GM19395 (cell line): ENCODE results near the gene DCBLD2.
A peak's percentile ranks its signal among the peaks of the same experiment; 100 is the strongest.

ENCODE experiments used
- ATAC-seq: cut with Tn5 transposase; IDR thresholded peaks from one replicate; pipeline ENCODE4 v1.9.1; 2021; ENCODE audit warnings: mild to moderate bottlenecking, moderate library complexity; ENCODE audit not compliant: unreplicated experiment

DCBLD2 gene, protein sequence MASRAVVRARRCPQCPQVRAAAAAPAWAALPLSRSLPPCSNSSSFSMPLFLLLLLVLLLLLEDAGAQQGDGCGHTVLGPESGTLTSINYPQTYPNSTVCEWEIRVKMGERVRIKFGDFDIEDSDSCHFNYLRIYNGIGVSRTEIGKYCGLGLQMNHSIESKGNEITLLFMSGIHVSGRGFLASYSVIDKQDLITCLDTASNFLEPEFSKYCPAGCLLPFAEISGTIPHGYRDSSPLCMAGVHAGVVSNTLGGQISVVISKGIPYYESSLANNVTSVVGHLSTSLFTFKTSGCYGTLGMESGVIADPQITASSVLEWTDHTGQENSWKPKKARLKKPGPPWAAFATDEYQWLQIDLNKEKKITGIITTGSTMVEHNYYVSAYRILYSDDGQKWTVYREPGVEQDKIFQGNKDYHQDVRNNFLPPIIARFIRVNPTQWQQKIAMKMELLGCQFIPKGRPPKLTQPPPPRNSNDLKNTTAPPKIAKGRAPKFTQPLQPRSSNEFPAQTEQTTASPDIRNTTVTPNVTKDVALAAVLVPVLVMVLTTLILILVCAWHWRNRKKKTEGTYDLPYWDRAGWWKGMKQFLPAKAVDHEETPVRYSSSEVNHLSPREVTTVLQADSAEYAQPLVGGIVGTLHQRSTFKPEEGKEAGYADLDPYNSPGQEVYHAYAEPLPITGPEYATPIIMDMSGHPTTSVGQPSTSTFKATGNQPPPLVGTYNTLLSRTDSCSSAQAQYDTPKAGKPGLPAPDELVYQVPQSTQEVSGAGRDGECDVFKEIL

DNA sequence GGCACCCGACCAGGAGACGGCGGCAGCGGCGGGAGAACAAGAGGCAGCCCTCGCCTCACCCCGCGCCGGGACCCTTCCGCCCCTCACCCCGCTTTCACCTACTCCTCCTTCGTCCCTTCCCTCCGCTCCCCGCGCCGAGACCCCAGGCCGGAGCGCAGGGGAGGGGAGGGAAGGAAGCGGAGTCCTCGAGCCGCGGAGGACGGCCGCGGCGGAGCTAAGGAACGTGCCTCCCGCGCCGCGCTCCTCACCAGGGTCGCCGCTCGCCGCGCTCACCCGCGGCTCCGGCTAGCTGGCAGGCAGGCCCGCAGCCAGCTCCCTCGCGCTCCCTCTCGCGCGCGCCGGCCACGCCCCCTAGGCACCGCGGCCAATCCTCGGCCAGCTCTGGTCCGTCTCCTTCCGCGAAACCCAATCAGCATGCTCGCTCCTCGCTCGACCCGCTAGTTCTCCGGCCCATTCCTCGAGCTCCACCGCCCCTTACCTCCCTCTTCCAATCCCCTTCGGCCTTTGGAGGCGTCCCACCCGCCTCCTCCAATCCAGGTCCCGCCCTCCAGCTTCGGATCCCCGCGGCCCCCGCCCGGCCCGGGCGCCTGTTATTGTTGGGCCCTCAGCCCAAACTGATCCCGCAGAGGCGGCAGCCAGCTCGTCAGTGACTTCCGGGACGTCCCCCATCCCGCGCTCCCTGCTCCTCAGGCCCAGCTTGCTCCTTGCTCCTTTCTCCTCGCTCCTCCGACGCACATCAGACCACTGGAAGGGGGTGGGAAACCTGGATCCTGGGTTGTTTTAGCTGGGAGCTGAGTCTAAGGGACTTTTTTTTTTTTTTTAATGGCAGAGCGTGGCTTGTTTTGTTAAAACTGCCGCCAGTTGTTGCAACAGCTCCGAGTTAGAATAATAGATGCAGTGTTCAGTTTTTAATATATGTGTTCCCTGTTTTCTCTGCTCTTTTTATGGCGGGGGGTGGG lies at the start of gene DCBLD2:
Gene DCBLD2 (minus strand): TSS at position 304 of the 959 bp plus-strand sequence. CDS start 369 bp downstream, outside the sequence.
- peak; percentile 99 for ATAC-seq

DNA sequence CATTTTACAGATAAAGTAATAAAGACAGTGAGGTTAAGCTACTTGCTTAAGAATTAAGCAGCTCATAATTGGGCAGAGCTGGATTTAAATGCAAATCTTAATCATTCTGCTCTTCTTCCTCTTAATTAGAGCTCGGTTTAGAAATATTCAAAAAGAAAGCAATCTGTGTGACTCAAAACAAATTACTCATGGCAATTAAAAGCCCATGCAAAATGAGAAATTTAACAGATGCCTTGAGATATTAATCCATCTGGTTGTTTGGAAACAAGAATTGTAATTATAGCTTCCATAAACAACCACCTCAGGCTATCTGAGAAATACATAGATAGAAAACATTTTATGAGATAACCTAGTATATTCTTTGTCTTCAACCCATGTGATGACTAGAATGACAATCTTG lies 44.2 kb upstream of the DCBLD2 start:
- no peak for ATAC-seq

DNA sequence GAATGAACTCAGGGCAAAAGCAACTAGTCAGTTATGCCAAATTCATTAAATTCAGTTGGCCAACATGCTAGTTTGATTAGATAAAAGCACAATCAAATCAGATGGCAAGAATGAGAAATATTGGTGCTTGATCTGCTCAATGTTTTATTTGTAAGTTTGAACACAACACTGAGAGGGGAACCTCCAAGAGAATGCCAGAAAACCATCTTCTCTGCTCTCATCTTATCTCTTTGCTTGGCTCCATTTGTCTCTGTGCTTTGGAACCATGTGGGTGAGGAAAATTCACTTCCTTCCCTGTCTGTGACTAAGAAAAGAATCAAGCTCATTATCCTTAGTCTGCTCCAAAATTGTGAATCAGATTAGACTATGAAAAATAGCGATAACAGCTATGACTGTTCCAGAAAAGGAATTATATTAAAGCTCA lies 43.6 kb upstream of the DCBLD2 start:
- ATAC-seq = no peak

DNA sequence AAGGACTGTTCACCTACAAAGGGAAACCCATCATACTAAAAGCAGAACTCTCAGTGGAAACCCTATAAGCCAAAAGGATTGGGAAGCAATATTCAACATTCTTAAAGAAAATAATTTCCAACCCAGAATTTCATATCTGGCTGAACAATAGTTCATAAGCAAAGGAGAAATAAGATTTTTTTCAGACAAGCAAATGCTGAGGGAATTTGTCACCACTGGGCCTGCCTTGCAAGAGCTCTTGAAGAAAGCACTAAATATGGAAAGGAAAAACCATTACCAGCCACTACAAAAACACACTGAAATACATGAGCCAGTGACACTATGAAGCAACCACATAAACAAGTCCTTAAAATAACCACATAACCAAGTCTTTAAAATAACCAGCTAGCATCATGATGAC lies 28.9 kb upstream of the DCBLD2 start:
- no peak for ATAC-seq

DNA sequence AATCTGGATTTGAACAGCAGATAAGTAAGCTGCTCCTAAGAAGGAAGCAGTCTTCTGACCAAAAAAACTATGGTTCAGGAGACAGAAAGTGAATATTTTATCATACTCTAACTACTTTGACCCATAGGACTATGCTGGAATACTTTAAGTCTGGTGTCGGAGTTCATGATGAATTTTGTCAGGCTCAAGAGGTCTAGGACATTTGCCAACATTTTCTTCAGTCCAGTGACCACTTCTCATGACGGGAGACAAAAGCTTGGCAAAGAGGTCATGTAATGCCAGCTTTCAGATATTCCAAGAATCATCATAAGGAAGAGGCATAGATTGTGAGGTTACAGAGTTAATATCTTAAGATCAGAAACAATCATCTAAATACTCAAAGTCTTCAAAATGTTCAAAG lies 20.5 kb upstream of the DCBLD2 start:
- no peak for ATAC-seq

DNA sequence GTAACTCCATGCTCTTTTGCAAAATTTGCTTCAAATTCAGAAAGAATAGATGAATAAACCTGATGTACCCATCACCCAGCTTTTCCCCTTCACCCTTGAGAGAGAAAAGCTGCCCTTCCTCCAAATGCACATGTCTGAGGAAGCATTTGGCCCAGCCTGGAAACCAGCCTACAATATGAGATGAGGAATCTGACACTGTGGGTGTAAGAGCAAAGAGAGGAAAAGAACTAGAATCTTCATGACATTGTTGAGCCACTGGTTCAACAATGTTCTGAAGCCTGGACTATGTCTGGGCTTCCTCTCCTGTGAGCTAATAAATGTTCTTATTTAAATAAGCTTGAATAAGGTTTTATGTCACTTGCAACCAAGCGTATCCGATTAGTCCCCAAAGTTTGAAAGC lies 18.7 kb upstream of the DCBLD2 start:
- no peak for ATAC-seq

DNA sequence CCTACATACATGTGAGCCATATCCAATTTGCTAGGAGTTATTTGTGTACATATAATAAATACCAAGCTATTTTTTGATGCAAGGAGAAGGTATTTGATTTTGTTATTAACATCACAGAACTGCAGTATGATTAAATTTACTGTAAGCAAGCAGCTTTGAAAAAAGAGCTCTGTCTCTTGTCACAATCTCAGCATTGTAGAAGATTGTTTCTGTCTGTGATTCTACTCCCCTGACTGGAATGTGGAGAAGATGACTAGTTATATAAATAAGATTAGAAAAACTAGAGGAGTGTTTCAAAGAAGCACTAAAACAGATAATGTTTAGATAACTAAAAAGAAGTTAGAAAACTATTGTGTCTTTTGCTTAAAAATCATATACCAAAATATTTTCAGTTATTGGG lies 17.1 kb upstream of the DCBLD2 start:
- ATAC-seq = no peak

DNA sequence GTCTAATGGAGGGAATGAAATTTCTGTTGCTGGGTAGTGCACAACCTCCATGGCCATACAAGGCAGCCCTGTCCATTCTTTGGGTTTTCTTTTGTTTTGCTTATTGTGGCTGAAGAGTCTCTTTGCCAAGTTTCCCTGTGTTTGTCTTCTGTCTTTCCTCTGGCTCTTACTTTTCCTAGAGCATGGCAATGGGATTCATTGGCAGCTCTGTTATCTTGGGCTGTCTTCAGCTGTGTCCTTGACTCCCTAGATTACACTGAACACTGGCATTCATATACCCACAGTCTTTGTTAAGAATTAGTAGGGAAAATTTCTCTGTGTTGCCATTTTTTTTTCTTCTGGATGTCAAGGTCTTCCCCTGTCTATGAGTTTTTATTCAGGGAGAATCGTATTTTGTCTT lies 16.1 kb upstream of the DCBLD2 start:
- no peak for ATAC-seq

DNA sequence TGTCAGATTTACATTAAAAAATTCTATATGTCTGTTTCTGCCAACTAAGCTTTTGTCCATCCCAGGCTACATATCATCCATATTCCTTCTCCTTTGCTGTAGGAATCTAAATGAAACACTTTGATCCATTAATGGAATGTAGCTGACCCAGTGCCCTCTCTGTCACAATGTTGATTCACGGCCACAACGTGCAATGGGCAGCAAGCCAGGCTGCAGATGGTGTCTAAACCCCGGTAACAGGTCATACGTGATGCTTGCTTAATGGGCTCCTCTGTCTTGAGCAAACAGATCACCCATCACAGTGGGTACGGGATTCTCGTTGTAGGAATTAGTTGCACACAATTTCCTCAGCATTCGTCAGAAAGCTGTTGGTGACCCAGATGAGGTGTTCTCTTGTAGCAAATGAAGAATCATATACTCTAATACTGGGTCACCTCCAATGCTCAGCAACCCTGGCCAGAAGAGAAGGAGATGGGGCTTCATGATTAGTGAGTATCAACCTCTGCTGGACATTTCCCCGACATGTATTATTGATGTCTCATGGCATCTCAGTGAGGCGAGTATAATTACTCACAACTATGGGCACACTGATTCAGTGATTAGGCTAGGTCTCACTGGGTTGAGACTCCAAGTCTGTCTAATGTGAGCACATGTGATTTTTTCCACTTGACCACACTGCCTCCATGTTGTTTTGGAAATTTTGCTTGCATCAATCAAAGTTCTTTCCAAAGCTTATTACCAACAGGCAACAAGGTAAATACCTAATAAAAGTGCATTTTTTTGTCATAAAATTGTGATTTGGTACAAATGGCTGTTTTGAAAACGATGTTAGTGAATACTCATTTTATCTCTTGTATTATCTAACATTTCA lies 12.9 kb upstream of the DCBLD2 start:
- no peak for ATAC-seq

DNA sequence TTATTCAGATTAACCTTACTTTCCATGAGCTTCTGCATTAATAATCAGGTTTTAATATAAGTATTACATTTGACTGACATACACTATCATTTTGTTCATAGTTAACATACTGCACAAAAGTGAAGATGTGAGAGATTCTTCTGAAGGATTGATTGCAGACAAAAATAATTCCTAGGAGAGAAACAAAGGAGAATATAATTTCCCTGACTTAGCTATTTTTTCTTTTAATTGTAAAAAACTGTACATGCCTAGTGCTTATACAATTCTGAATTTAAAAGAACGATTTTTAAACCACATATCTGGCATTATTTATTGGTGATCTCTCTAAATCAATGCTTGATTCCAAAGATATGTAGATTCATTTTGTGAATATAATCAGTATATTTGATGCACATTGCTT lies 11.0 kb upstream of the DCBLD2 start:
- ATAC-seq = no peak

DNA sequence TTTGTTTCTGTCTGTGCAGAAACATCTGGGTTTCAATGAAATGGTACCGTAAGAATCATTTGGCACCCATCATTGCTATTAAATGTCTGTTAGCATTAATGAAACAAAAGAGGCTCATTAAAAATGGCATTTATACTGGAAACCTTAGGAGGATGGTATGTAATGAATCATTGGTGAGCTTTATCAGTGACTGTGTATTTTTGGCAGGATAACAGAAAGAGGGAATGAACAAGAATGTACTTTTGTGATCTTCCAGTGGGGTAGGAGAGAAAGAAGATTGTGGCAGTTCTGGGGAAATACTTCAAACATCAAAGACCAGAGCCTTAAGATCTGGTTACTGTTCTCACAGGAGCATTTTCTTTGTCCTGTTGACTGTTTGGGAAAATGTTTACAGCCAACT lies 4.7 kb upstream of the DCBLD2 start:
- ATAC-seq = no peak

DNA sequence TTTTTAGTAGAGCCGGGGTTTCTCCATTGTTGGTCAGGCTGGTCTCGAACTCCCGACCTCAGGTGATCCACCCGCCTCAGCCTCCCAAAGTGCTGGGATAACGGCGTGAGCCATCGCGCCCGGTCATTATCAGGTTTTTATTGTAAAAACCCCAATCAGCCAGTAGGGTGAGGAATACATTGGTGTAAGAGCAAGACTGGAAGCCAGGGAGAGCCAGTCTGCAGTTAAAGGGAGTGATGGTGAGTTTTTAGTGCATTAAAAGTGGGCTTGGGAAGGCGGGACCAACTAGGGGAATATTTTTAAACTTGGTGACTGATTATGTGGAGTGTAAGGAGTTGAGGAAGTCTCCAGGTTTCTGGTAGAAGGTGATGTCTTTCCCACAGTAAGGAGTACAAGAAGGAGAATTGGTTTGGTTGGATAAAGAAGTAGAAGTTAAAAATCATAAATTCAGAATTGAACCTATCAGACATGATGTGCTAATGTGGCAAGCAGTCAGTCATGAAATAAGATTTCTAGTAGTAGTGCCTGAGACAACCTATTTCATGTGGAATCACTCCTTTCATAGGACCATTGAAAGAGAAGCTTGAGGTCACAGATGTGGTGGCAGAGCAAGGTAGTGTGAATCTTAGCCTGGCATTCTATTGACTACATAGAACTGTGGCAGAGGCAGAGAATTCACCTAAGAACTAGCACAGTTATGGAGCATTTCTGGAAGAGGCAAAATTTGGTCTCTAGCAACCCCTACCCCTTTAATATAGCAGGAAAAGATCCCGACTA lies 2.4 kb upstream of the DCBLD2 start:
- no peak for ATAC-seq

DNA sequence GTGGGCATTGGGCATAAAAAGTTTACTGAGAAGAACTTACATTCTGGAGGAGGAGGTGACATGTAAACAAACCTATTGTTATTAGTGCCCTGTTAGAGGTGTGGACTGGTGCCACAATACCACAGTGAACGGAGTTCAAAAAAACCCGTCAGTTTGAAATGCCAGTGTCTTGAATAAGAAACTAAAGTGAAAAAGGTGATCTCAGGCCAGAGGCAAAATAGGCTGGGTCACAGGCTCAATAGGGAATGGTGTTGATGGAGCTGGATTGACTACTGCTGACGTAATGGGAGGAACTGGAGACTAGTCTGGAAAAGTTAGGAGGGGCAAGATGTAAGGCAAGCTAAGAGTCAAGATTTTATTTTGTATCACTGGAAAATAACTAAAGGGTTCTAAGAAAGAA lies 1.6 kb upstream of the DCBLD2 start:
- no peak for ATAC-seq

DNA sequence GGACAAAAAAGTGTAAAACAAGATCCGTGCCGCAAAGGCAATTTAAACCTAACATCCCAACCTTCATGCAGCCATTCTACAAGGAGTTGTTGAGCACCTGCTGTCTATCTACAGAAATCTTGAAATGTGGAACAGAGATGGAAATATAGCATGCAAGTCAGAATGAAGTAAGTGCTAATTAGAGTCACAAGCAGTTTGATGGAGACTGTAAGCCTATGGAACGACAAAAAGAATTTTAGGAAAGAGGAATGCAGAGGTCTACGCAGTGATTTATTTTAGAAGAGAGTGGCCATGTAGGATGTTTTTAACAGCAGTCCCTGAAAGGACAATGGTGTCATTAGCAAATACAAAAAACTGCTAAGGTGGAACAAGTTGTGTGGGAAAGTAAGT lies 851 bp upstream of the DCBLD2 start:
- ATAC-seq = no peak

DNA sequence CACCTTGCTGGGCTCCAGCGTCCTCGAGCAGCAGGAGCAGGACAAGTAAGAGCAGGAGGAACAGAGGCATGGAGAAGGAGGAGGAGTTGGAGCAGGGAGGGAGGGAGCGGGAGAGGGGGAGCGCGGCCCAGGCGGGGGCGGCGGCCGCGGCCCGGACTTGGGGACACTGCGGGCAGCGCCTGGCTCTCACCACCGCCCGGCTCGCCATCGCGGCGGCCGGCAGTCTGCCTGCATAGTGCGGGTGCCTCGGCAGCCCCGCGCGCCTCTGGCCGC lies 440 bp downstream of the DCBLD2 start:
- peak; percentile 36 for ATAC-seq

DNA sequence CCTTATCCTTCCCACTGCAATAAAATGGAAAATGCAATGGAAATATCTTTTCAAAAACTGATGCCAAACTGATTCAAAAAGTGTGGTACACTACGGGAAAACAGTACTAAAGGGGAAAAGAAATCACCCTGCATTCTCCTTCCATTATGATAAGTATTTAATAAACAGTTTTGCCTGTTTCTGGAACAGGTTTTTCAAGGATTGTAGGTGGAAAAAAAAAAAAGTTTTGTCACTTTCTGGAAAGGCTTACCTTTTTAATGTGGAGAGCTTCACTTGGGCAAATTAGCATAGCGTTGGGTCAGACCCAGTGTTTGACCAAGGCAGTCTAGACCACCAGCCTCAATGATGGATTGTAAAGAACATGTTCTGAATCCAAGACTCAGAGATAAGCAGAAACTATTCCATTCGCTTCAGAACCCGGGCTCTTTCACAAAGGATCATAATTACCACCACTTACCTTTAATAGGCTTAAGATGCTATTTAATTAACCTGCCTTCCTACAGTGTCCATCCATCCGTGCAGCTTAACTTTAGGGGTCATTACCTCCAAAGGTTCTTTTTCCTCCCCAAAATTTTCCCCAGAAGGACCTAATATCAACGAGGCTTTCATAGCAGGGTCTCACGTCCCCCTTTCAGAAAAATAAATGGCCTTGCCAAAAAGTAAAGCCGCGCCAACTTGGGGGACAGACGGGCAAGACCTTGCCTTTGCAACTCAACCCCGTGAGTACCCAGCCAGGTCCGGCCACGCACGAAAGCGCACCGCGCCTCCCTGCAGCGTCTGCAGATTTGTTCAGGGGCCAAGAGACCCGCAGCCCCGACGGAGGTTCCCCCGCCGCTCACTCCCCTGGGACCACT lies 1.0 kb downstream of the DCBLD2 start:
- ATAC-seq = peak; percentile 2

DNA sequence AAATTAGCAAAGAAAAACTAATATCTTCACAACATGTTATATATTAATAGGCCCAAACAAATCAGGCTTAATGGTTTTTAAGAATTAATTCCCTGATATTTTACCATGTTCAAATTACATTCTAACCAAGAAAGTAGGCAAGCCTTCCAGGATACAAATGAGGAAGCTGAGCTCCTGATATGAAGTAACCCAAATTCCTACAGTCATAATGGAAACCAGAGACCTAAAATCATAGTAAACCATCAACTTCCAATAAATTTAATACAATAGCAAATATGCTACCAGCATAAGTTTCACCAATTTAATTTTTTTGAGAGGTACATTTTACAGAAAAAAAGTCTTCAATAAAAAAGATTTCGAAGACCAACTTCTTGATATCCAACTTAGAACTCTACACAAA lies 3.8 kb downstream of the DCBLD2 start:
- no peak for ATAC-seq

DNA sequence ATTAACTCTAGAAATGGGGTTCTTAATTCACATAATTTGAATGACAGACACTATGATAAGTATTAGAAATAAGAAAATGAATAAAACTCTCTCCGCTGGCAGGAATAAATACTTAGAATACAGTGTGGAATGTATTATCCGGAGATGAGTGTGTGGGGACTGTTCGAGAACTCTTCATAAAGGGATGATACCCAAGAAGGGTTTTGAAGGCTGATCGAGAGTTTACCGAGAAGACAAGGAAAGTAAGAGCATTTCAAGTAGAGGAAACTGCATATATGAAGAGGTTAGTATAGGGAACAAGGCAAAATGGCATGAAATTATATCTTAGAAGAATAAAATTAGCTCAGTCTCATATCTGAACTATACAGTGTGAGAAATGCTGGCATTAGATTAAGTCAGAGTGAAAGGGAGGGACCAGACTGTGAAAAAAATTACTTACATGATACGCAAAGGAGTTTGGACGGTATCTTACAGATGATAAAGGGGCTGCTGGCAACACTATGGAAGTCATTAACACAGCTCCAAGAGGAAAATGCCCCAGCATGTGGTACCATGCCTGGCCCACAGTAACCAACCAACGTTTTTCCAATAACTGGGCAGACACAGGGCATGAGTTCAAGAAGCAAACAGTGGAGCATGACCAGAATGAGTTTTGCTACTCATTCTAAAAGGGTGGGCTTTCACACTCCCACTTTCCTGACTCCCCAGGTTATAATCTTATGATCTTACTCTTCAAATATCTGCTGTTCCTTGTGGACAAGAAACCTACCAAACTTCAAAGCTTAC lies 6.5 kb downstream of the DCBLD2 start:
- ATAC-seq = no peak
